ENCODE data around the gene CUX1.
A peak's percentile ranks its signal among the peaks of the same experiment; 100 is the strongest.
"Not testable (repeated sequence)": the region's sequence is repeated elsewhere in the genome, so short reads cannot be mapped to it uniquely, and the experiment has no call there.

Gene CUX1

GRCh38 chr7:101853684-101854083 lies 36.3 kb downstream of the CUX1 start:
- DNase-seq (ENCODE audit: low spot score): no peak

- peak; percentile 45 for DNase-seq (ENCODE audit: low spot score)
Measured at GRCh38 chr7:101854084-101854865, 36.8 kb downstream of the CUX1 start.

- peak; percentile 90 for DNase-seq (ENCODE audit: low spot score)
Measured at GRCh38 chr7:101856473-101857357, 39.3 kb downstream of the CUX1 start.

- peak; percentile 46 for DNase-seq (ENCODE audit: low spot score)
Measured at GRCh38 chr7:101857358-101857811, 40.0 kb downstream of the CUX1 start.

- DNase-seq (ENCODE audit: low spot score): no peak
Measured at GRCh38 chr7:101858437-101859385, 41.3 kb downstream of the CUX1 start.

- DNase-seq (ENCODE audit: low spot score): no peak
Measured at GRCh38 chr7:101859411-101860106, 42.1 kb downstream of the CUX1 start.

GRCh38 chr7:101860316-101861217 lies 43.1 kb downstream of the CUX1 start:
- no peak for DNase-seq (ENCODE audit: low spot score)

GRCh38 chr7:101861218-101861775 lies 43.9 kb downstream of the CUX1 start:
- no peak for DNase-seq (ENCODE audit: low spot score)

GRCh38 chr7:101862280-101863220 lies 45.1 kb downstream of the CUX1 start:
- no peak for DNase-seq (ENCODE audit: low spot score)

- no peak for DNase-seq (ENCODE audit: low spot score)
Measured at GRCh38 chr7:101863598-101863997, 46.2 kb downstream of the CUX1 start.

GRCh38 chr7:101864039-101864438 lies 46.6 kb downstream of the CUX1 start:
- DNase-seq (ENCODE audit: low spot score): no peak

- no peak for DNase-seq (ENCODE audit: low spot score)
Measured at GRCh38 chr7:101865031-101865430, 47.6 kb downstream of the CUX1 start.

- no peak for DNase-seq (ENCODE audit: low spot score)
Measured at GRCh38 chr7:101865455-101865854, 48.0 kb downstream of the CUX1 start.

- no peak for DNase-seq (ENCODE audit: low spot score)
Measured at GRCh38 chr7:101866328-101866727, 48.9 kb downstream of the CUX1 start.

- no peak for DNase-seq (ENCODE audit: low spot score)
Measured at GRCh38 chr7:101867265-101867664, 49.8 kb downstream of the CUX1 start.

GRCh38 chr7:101867681-101868080 lies 50.3 kb downstream of the CUX1 start:
- not testable (repeated sequence) for DNase-seq (ENCODE audit: low spot score)

- no peak for DNase-seq (ENCODE audit: low spot score)
Measured at GRCh38 chr7:101868191-101868950, 50.9 kb downstream of the CUX1 start.

Measured in germinal center (tissue), 1 donor.